Measurements from ENCODE around the gene COL5A1. TPM values are rescaled to one million over a fixed set of nuclear protein-coding genes. Genes with fewer than 3 reads are reported as not detected.
"Not testable (repeated sequence)": the region's sequence is repeated elsewhere in the genome, so short reads cannot be mapped to it uniquely, and the experiment has no call there.

COL5A1 gene
- total RNA-seq, 1 donor from 2014 or later = 2.8 TPM

DNA sequence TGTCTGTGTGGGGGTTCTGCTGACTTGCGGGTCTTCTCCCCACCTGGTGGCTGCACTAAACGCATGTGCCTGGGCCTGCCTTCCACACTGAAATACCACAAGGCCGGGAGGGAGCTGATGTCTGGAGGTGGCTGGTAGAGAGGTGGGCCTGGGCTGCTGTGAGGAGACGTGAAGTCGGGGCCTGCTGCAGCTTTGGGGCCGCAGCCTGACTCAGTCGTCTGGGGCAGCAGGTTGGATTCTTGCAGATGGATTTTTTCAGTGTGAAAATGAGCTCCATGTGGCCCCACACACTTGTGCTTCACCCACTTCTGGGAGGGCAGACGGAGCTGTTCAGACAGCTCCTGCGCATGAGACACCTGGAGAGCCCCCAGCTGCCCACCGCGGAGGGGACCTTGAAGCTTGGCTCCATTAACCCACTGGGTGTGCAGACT is 29.3 kb downstream of the COL5A1 start:
- ATAC-seq (no peak), DNase-seq (ENCODE audit: low spot score) (no peak)

DNA sequence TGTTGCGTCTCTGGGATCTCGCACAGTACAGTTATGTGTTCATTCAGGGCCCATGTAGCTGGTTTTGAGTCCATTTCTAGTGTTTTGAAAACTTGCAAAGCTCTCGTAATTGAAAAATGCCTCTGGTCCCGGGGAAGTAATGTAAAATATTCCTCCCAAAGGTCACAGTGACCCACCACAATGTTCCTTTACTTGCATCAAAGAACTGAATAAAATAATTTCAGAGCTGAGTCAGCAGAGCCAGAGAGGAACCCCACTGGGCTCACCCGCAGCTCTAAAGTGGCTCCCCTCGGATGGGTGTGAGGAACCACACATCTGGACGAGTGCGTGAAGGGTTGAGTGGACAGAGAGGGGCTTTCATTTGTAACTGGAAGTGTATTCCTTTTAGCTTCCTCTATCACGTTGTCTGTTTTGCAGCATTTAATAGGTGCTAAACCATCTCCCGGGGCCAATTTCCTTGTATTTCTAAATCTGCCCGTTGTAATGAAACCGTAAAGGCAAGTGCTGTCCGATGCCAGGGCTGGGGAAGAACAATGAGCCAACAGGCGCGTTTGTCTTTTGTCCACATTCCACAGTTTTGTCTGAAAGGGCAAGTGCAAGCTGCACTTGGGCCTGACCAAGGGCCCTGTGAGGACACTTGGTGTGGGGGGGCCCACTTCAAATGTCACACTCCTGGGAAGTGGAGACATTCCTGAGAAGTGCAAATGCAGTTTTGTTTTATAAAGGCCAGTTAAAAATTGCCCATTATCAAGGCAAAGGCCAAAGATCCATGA is 29.9 kb downstream of the COL5A1 start:
- DNase-seq (ENCODE audit: low spot score) = no peak
- ATAC-seq = no peak

GRCh38 chr9:134676361-134676760 is 34.8 kb downstream of the COL5A1 start:
- no peak for ATAC-seq
- DNase-seq (ENCODE audit: low spot score) = no peak

DNA sequence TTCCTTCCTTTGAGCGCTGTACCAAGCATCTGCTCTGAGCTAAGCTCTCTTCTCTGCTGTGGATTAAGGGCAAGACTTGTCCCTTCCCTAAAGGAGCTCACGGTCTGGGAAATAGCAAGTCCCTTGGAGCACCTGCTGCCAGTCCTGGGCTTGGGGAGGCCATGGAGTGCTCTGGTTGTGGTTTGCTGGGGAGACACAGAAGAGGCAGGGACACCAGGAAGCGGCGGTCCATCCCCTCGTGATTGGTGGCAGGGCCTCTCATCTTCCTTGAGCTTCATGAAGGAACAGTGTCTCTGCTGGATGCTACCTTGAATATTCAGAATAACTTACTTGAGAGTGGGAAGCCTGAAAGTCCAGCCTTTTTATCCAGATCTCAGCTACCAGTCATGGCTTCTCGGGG is 35.3 kb downstream of the COL5A1 start:
- ATAC-seq = no peak

DNA sequence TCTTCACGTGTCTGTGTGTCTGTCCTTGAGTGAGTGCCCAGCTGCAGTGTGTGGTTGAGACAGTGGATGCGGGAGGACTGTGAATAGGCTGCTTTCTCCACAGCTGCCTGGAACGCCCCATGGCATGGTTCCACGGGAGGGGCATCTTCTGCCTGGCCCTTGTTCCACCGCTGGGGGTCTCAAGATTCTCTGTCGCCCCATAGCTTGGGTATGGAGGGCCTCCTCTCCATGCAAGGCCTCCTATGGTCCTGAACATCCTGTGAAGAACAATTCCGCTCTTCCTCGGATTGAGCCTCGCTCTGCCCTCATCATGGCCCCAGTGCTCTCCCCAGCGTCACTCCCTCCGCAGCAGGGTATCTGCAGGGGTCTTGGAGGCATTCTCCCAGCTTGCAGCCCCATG is 36.1 kb downstream of the COL5A1 start:
- ATAC-seq (no peak), DNase-seq (ENCODE audit: low spot score) (no peak)

More for the DNA sequence above, 35.3 kb downstream of the COL5A1 start:
- no peak for DNase-seq (ENCODE audit: low spot score)

DNA sequence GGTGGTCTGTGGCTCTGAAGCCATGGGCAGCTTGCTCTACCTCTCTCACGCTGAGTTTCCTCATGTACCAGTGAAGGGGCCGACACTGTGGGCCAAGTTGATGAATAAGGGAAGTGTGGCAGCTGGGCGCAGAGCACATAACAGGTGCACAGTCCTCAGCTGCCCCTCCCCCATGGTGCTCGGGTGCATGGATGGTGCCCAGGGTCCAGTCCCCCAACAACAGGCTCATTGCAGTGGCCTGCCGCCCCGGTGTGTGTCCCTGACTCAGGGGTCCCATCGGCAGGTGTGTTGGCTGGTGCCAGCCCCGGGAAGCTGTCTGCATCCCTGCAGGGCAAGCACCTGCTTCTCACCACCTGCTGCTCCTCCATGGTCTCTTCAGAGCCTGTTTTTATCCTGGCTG is 36.6 kb downstream of the COL5A1 start:
- DNase-seq (ENCODE audit: low spot score) (no peak), ATAC-seq (no peak)

- DNase-seq (ENCODE audit: low spot score) = no peak
- no peak for ATAC-seq
Measured at GRCh38 chr9:134678666-134679443, 37.3 kb downstream of the COL5A1 start.

DNA sequence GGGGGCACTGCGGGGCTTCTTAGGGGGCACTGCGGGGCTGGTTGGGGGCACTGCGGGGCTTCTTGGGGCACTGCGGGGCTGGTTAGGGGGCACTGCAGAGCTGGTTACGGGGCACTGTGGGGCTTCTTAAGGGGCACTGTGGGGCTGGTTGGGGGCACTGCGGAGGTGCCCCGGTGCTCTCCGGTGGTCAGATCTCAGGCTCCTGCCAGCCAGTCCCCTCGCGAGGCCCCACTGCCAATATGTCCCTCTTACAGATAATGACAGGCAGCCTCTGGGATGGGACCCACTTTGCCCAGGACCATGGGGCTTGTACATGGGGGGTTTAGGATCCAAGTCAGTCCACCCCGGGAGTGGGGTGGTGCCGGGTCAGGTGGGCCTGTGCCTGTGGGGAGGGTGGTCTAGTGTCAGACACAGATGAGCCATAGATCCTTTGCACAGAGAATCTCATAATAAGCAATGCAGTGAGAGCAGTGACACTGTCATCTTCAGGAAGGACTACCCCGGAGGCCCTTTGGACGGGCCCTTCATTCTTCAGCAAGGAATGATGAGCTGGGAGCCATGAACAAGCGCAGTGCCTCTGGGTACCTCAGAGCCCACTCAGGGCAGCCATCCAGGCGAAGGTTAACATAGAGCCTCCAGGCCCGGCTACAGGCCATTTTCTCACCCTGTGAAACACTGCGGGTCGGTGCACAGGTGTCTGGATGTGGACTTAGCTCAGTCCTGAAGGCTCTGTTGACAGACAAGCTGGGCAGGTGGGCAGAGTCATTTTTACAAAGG is 38.2 kb downstream of the COL5A1 start:
- ATAC-seq (no peak), DNase-seq (ENCODE audit: low spot score) (no peak)

DNA sequence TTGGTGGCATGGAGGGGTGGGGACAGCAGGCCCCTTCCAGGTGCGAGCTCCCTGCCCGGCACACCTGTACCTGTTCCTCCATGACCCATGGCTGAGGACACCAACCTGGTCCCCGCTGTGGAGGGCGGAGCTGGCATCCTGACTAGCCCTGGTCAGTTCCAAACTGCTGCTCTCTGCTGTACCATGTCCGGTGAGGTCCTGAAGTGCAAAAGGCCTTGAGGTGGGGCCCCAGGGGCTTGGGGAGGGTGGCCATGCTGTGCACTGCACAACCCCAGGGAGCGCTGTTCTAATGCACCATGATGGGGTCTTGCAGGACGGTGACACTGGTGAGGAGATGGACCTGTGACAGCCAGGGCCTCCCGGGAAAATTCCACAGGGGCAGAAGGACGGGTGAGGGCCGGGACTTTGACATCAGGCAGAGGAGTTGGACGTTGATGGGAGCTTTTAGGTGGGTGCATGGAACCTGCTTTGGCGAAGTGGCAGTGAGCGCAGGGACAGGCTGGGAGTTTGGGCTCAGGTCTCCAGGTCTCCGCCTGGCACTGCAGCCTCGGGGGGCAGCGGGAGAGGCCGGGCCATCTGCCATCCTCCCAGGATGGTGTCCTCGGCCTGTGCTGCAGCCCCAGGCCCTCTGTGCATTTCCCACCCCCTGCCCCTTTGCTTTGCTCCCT is 38.9 kb downstream of the COL5A1 start:
- ATAC-seq (no peak), DNase-seq (ENCODE audit: low spot score) (no peak)

GRCh38 chr9:134681061-134681661 is 39.6 kb downstream of the COL5A1 start:
- ATAC-seq (no peak), DNase-seq (ENCODE audit: low spot score) (no peak)

DNA sequence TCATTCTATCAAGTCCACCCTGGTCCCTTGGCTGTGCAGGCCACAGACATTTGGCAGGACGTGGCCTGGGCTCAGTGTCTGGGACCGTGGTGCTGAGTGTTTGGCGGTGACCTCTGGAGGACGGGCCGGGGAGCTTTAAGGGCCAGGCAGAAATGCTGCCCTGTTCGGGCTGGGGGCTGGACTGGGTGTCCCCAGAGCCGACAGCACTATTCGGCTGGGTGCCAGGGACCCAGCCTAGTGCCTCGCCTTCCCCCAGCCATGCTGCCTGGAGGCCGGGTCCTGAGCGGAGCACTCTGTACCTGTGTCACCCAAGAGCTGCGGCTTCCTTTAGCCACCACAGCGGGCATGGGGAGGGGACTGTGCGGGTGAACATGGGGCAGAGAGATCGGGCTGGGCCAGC is 40.4 kb downstream of the COL5A1 start:
- DNase-seq (ENCODE audit: low spot score) (no peak), ATAC-seq (no peak)

DNA sequence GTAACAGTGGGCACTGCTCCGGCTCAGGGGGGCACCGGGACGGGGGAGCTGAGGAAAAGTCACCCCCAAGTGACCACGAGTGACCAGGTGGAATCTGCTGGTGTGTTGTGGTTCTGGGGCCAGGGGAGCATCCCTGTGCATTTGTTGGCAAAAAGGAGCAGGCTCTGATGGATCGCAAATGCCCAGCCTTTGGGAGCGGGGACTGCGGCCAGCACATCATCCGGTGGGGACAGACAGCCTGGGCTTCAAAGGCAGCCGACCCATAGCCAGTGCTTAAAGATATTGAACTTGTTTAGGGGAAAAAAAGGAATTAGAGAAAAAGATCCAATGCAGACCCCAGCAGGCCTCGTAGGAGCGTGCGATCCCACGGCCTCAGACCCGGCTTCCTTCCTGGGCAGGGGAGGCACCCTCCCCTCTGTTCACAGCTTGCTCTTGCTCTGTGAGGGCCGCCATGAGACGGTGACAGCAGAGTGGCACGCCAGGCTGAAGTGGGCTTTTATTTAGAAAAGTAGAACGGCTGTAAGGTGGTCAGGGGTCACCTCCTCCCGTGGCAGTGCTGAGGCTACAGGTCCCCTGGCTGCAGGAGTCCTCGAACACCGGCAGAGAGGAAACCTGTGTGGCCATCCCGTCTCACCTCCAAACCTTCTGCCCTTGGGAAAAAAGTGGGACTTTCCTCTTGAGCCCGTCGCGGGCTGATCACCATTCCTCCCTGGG is 41.2 kb downstream of the COL5A1 start:
- DNase-seq (ENCODE audit: low spot score) (no peak), ATAC-seq (no peak)

GRCh38 chr9:134683714-134684374 is 42.2 kb downstream of the COL5A1 start:
- DNase-seq (ENCODE audit: low spot score) = no peak
- ATAC-seq = no peak

- DNase-seq (ENCODE audit: low spot score) (no peak), ATAC-seq (no peak)
Measured at GRCh38 chr9:134684375-134684723, 42.7 kb downstream of the COL5A1 start.

- ATAC-seq; DNase-seq (ENCODE audit: low spot score): not testable (repeated sequence)
Measured at GRCh38 chr9:134684941-134685340, 43.3 kb downstream of the COL5A1 start.

GRCh38 chr9:134685784-134686183 is 44.2 kb downstream of the COL5A1 start:
- ATAC-seq (no peak), DNase-seq (ENCODE audit: low spot score) (no peak)

DNA sequence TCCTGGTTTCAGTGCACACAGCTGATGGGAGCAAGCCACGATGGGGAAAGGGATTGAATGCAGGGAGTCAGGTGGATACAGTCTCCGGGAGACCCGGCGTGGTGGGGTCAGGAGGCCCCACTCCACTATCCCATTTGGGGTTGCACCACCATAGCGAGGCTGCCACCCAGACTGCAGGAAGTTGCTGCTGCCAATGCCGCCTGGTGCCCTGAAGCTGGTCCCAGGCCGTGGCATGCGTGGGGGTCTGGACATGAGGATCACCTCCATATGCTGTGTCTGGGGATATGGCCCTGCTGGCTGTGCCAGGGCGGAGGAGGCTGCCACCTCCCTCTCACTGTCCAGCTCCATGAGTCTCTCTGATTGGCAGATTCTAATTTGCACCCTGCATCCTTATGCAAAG is 45.3 kb downstream of the COL5A1 start:
- DNase-seq (ENCODE audit: low spot score) (no peak), ATAC-seq (no peak)

GRCh38 chr9:134687556-134687955 is 46.0 kb downstream of the COL5A1 start:
- DNase-seq (ENCODE audit: low spot score) (no peak), ATAC-seq (no peak)

- DNase-seq (ENCODE audit: low spot score) (no peak), ATAC-seq (no peak)
Measured at GRCh38 chr9:134688231-134688630, 46.6 kb downstream of the COL5A1 start.

Data from left lobe of liver (tissue), 2 donors.